ENCODE results near the gene MYT1.

MYT1 gene

DNA sequence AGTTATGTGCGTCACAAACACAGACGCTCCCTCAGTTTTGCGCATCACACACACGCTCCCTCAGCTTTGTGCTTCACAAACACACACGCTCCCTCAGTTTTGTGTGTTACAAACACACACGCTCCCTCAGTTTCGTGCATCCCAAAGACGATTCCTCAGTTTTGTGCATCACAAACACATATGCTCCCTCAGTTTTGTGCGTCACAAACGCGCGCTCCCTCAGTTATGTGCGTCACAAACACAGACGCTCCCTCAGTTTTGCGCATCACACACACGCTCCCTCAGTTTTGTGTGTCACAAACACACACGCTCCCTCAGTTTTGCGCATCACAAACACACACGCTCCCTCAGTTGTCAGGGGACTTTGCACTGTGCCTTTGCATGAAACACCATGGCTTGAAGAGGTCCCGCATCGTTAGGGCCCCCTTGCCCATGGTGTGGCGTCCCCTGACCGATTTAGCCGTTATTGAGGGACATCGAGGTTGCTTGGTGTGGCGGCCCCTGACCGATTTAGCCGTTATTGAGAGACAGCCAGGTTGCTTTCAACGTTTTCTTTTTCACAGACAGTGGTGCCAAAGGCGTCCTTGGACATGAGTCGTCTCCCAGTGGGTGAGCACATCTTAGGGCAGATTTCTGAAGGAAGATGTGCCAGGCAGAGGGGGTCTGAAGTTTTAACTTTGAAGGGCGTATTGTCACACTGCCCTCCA is 28.1 kb upstream of the MYT1 start:
- no peak overlapping the region for H3K4me3 ChIP-seq (ENCODE audit: low read depth, low read length)
- TF ChIP-seq CTCF (IDR thresholded peaks at IDR 0.05; ENCODE audit: low read depth, low read length) = no peak

- TF ChIP-seq CTCF (IDR thresholded peaks at IDR 0.05; ENCODE audit: low read depth, low read length) = no peak
These were observed 26.6 kb upstream of the MYT1 start for GRCh38 chr20:64137598-64138031.

GRCh38 chr20:64138276-64138815 is 25.9 kb upstream of the MYT1 start:
- no peak for TF ChIP-seq CTCF (IDR thresholded peaks at IDR 0.05; ENCODE audit: low read depth, low read length)
- no peak overlapping the region for H3K4me3 ChIP-seq (ENCODE audit: low read depth, low read length)

More at GRCh38 chr20:64137598-64138031, 26.6 kb upstream of the MYT1 start:
- no peak overlapping the region for H3K4me3 ChIP-seq (ENCODE audit: low read depth, low read length)

DNA sequence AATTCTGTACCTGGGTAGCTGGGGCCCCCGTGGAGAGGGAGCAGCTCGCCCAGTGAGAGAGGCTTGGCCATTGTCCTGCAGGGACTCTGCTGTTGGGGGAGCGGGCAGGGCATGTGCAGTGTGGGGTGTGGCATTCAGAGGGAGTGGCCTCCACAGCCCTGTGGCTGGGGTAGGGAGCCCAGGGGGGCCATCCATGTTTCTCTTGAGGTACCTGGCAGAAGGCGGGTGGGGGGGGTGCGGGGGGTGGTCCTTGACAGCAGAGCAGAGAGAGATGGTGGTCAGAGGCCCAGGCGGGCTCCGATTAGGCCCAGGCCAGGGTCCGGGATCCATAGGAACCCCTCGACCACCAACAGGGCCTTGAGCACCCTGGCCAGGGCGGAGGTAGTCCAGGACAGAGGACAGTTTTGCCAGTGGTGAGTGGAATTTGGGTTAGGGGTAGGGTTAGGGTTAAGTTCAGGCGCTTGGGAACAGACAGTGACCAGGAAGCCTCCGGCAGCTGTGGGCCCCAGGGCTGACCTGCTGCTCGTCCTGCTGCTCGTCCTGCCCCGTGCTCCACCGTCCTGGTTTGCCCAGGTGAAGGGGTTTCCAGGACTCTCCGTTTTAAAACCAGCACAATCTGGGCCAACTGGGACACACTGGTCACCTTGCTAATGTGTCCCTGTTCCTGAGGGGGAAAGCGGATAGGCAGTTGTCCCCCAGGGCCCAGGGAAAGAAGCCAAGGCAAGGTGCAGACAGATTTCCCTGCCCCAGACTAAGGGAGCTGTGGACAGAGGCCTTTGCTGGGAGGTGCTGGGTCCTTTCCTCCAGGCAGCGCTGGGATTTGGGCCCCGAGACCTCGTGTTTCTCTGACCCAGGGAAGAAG is 24.8 kb upstream of the MYT1 start:
- H3K4me3 ChIP-seq (ENCODE audit: low read depth, low read length) = no peak overlapping the region
- no peak for TF ChIP-seq CTCF (IDR thresholded peaks at IDR 0.05; ENCODE audit: low read depth, low read length)

GRCh38 chr20:64140061-64140931 is 24.0 kb upstream of the MYT1 start:
- no peak overlapping the region for H3K4me3 ChIP-seq (ENCODE audit: low read depth, low read length)
- TF ChIP-seq CTCF (IDR thresholded peaks at IDR 0.05; ENCODE audit: low read depth, low read length) = no peak

- no peak overlapping the region for H3K4me3 ChIP-seq (ENCODE audit: low read depth, low read length)
- no peak for TF ChIP-seq CTCF (IDR thresholded peaks at IDR 0.05; ENCODE audit: low read depth, low read length)
These were observed 23.3 kb upstream of the MYT1 start for GRCh38 chr20:64140956-64141355.
